NCI-H2227 (cell line): Measurements from ENCODE around the gene MTHFR.

ENCODE experiments used
- DNase-seq: peaks from one replicate; lab custom pipeline; 2025; ENCODE audit not compliant: unreplicated experiment; lab: John Stamatoyannopoulos, UW

Gene MTHFR

GRCh38 chr1:11799099-11799498 is 6.7 kb downstream of the MTHFR start:
- DNase-seq = no peak

GRCh38 chr1:11797525-11798216 is 8.1 kb downstream of the MTHFR start:
- no peak for DNase-seq

- DNase-seq = no peak
These were observed 9.5 kb downstream of the MTHFR start for GRCh38 chr1:11796036-11796828.

GRCh38 chr1:11795238-11795890 is 10.4 kb downstream of the MTHFR start:
- DNase-seq = no peak

GRCh38 chr1:11794446-11795237 is 11.1 kb downstream of the MTHFR start:
- DNase-seq = no peak

GRCh38 chr1:11793819-11794218 is 11.9 kb downstream of the MTHFR start:
- DNase-seq = no peak

- peak; percentile 18 for DNase-seq
These were observed 13.7 kb downstream of the MTHFR start for GRCh38 chr1:11792106-11792505.

- no peak for DNase-seq
These were observed 14.7 kb downstream of the MTHFR start for GRCh38 chr1:11790880-11791715.

GRCh38 chr1:11790101-11790879 is 15.5 kb downstream of the MTHFR start:
- no peak for DNase-seq

GRCh38 chr1:11789126-11790067 is 16.4 kb downstream of the MTHFR start:
- DNase-seq = no peak

GRCh38 chr1:11788549-11789053 is 17.2 kb downstream of the MTHFR start:
- no peak for DNase-seq

- DNase-seq = no peak
These were observed 17.8 kb downstream of the MTHFR start for GRCh38 chr1:11787804-11788436.

GRCh38 chr1:11787251-11787803 is 18.4 kb downstream of the MTHFR start:
- peak; percentile 23 for DNase-seq

GRCh38 chr1:11786168-11786567 is 19.6 kb downstream of the MTHFR start:
- DNase-seq = no peak

GRCh38 chr1:11784993-11785769 is 20.6 kb downstream of the MTHFR start:
- DNase-seq = peak; percentile 43

- DNase-seq = no peak
These were observed 21.3 kb downstream of the MTHFR start for GRCh38 chr1:11784256-11784992.
